ENCODE results near the gene GSDME.

The GSDME gene

GRCh38 chr7:24755541-24756407 lies 1.5 kb downstream of the GSDME start:
- TF ChIP-seq TAF1 (IDR thresholded peaks at IDR 0.05; ENCODE audit: low read depth), result no peak
- TF ChIP-seq YY1 (IDR thresholded peaks at IDR 0.05; ENCODE audit: low read depth), result no peak
- no peak for TF ChIP-seq EGR1 (IDR thresholded peaks at IDR 0.05)
- no peak for TF ChIP-seq USF1 (IDR thresholded peaks at IDR 0.05)
- no peak for TF ChIP-seq FOXM1 (IDR thresholded peaks at IDR 0.05; ENCODE audit: borderline replicate concordance, low read depth)
- no peak for TF ChIP-seq TCF12 (IDR thresholded peaks at IDR 0.05; ENCODE audit: low read depth)
- no peak for TF ChIP-seq REST (IDR thresholded peaks at IDR 0.05; ENCODE audit: low read depth)
- TF ChIP-seq RAD21 (IDR thresholded peaks at IDR 0.05; ENCODE audit: low read depth), result no peak
- TF ChIP-seq CREB1 (IDR thresholded peaks at IDR 0.05; ENCODE audit: low read depth), result no peak
- no peak for TF ChIP-seq EP300 (IDR thresholded peaks at IDR 0.05; ENCODE audit: borderline replicate concordance)
- TF ChIP-seq ZBTB7A (IDR thresholded peaks at IDR 0.05; ENCODE audit: low read depth), result no peak
- no peak for TF ChIP-seq NFIC (IDR thresholded peaks at IDR 0.05)
- TF ChIP-seq MAX (IDR thresholded peaks at IDR 0.05), result no peak
- no peak for TF ChIP-seq CEBPB (IDR thresholded peaks at IDR 0.05)
- no peak for TF ChIP-seq TEAD4 (IDR thresholded peaks at IDR 0.05)

- TF ChIP-seq RAD21 (IDR thresholded peaks at IDR 0.05; ENCODE audit: low read depth), result no peak
- no peak for TF ChIP-seq REST (IDR thresholded peaks at IDR 0.05; ENCODE audit: low read depth)
- TF ChIP-seq MAX (IDR thresholded peaks at IDR 0.05), result no peak
- no peak for TF ChIP-seq NFIC (IDR thresholded peaks at IDR 0.05)
- no peak for TF ChIP-seq ZBTB7A (IDR thresholded peaks at IDR 0.05; ENCODE audit: low read depth)
- TF ChIP-seq FOXM1 (IDR thresholded peaks at IDR 0.05; ENCODE audit: borderline replicate concordance, low read depth), result no peak
- TF ChIP-seq TEAD4 (IDR thresholded peaks at IDR 0.05), result no peak
- no peak for TF ChIP-seq EGR1 (IDR thresholded peaks at IDR 0.05)
- no peak for TF ChIP-seq CEBPB (IDR thresholded peaks at IDR 0.05)
- TF ChIP-seq YY1 (IDR thresholded peaks at IDR 0.05; ENCODE audit: low read depth), result no peak
- TF ChIP-seq CREB1 (IDR thresholded peaks at IDR 0.05; ENCODE audit: low read depth), result no peak
- no peak for TF ChIP-seq EP300 (IDR thresholded peaks at IDR 0.05; ENCODE audit: borderline replicate concordance)
- no peak for TF ChIP-seq TAF1 (IDR thresholded peaks at IDR 0.05; ENCODE audit: low read depth)
- no peak for TF ChIP-seq USF1 (IDR thresholded peaks at IDR 0.05)
- TF ChIP-seq TCF12 (IDR thresholded peaks at IDR 0.05; ENCODE audit: low read depth), result no peak
These were observed 2.3 kb downstream of the GSDME start for GRCh38 chr7:24754906-24755506.

- TF ChIP-seq NFIC (IDR thresholded peaks at IDR 0.05) (no peak), CEBPB (IDR thresholded peaks at IDR 0.05) (no peak), RAD21 (IDR thresholded peaks at IDR 0.05; ENCODE audit: low read depth) (no peak), EP300 (IDR thresholded peaks at IDR 0.05; ENCODE audit: borderline replicate concordance) (no peak), TCF12 (IDR thresholded peaks at IDR 0.05; ENCODE audit: low read depth) (no peak), EGR1 (IDR thresholded peaks at IDR 0.05) (no peak), MAX (IDR thresholded peaks at IDR 0.05) (no peak), ZBTB7A (IDR thresholded peaks at IDR 0.05; ENCODE audit: low read depth) (no peak), USF1 (IDR thresholded peaks at IDR 0.05) (no peak), YY1 (IDR thresholded peaks at IDR 0.05; ENCODE audit: low read depth) (no peak), FOXM1 (IDR thresholded peaks at IDR 0.05; ENCODE audit: borderline replicate concordance, low read depth) (no peak), TEAD4 (IDR thresholded peaks at IDR 0.05) (no peak), TAF1 (IDR thresholded peaks at IDR 0.05; ENCODE audit: low read depth) (no peak), CREB1 (IDR thresholded peaks at IDR 0.05; ENCODE audit: low read depth) (no peak), REST (IDR thresholded peaks at IDR 0.05; ENCODE audit: low read depth) (no peak)
These were observed 5.0 kb downstream of the GSDME start for GRCh38 chr7:24752073-24752800.

All from Ishikawa (cell line).